ENCODE measurements around the gene PAX5.

DNA sequence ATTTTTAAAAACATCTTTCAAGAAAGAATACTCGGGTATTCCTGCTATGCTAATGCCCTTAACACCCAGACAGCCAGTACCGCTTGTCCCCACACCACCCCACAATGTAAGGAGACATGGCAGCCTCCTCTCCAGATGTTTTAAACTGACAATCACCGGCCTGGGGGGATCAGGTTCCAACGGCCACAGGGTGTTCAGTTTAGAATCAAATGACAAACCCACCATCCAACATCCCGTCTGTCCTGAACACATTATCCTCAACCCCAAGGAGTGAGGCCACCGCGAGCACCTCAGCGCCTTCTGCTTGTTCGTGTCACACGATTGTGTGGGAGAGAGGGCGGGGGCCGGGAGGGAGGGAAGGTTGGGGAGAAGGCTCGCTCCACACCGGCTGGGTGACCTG, 152.8 kb downstream of the PAX5 start:
- TF ChIP-seq CTCF (IDR thresholded peaks at IDR 0.05) (no peak), POLR2A (IDR thresholded peaks at IDR 0.05) (no peak)
